ENCODE results near the gene C17orf114.

The C17orf114 gene

DNA sequence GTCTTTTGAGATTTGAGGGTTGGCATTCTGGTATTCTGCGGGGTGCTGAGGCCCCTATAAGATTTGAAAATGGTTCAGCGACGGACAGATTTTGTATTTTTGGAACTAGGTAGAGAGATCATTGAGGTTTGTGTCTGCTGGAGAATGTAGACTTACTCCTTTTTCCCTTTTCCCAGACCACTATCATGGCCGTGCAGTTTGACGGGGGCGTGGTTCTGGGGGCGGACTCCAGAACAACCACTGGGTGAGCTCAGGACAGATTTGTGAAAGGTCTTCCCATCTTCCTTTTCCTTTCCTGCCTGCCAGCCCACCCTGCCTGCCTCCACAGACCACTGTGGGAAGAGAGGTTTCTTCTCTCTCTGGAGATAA is 5.6 kb downstream of the C17orf114 start:
- TF ChIP-seq, protein P1, sequence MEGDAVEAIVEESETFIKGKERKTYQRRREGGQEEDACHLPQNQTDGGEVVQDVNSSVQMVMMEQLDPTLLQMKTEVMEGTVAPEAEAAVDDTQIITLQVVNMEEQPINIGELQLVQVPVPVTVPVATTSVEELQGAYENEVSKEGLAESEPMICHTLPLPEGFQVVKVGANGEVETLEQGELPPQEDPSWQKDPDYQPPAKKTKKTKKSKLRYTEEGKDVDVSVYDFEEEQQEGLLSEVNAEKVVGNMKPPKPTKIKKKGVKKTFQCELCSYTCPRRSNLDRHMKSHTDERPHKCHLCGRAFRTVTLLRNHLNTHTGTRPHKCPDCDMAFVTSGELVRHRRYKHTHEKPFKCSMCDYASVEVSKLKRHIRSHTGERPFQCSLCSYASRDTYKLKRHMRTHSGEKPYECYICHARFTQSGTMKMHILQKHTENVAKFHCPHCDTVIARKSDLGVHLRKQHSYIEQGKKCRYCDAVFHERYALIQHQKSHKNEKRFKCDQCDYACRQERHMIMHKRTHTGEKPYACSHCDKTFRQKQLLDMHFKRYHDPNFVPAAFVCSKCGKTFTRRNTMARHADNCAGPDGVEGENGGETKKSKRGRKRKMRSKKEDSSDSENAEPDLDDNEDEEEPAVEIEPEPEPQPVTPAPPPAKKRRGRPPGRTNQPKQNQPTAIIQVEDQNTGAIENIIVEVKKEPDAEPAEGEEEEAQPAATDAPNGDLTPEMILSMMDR (IDR thresholded peaks at IDR 0.05), result no peak
- Histone ChIP-seq H3K27me3 (ENCODE audit: control insufficient read depth in 1 of 2, insufficient read depth in 2 of 2, low read length in 2 of 2) (no peaks in the 10 kb centered on the region), H3K27ac (ENCODE audit: low read depth in 1 of 2, low read length in 2 of 2) (peak overlapping the region; percentile 50 to 56), H3K4me3 (ENCODE audit: low read length) (peak overlapping the region; percentile 69), H3K9me3 (ENCODE audit: control insufficient read depth in 1 of 2, insufficient read depth in 1 of 2, low read length in 2 of 2) (no peaks in the 10 kb centered on the region), H3K36me3 (ENCODE audit: insufficient read depth, low read length) (peaks cover 21% of the 10 kb centered on the region), H3K4me1 (ENCODE audit: insufficient read depth, low read length) (peaks cover 20% of the 10 kb centered on the region)
- ChIA-PET CTCF (interaction anchor here (1.0 to 1.2 kb wide), 3 partner anchors 10 to 86 kb away, joined by 3 to 6 read pairs (median 3); partner anchors contain the start of gene ARRB2), POLR2A (interaction anchor here (0.9 to 1.5 kb wide), 16 partner anchors 10 to 654 kb away, joined by 3 to 10 read pairs (median 4); partner anchors contain the start of genes ARRB2, C17orf107, CXCL16 and PELP1)
- intact Hi-C loops (cut with DNase I, micrococcal nuclease), result loop anchor here (2.0 to 10.0 kb wide), 4 partner anchors 36 to 168 kb away; partner anchors contain the start of genes MED11 (in 1 of the 2), MINK1 (in 1 of the 2) and SPAG7 (in 1 of the 2)
- H3K9me3 Mint-ChIP-seq, result no peaks in the 10 kb centered on the region
- H3K27ac Mint-ChIP-seq, result peak overlapping the region; percentile 84
- peaks cover 26% of the 10 kb centered on the region for H3K36me3 Mint-ChIP-seq (ENCODE audit: low read depth)
- peaks cover 15% of the 10 kb centered on the region for H3K4me1 Mint-ChIP-seq (ENCODE audit: low read depth)
- H3K4me3 Mint-ChIP-seq, result peak overlapping the region; percentile 99
- DNase-seq (peak in 2 of 14 experiments; percentile 19 to 33), ATAC-seq (ENCODE audit: poor library complexity) (no peak)
- H3K27me3 Mint-ChIP-seq, result peaks cover 4% of the 10 kb centered on the region

DNA sequence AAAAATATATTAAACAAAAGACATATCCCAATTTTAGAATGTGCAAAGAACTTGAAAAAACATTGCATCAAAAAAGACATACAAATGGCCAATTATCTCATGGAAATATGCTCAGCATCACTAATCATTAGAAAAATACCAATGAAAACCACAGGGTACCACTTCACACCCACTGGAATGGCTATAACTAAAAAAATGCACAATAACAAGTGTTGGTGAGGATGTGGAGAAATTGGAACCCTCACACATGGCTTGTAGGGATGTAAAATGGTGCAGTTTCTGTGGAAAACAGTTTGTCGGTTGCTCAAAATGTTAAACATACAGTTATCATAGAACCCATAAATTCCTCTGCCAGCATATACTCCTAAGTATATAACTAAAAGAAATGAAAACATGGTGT is 7.0 kb downstream of the C17orf114 start:
- intact Hi-C loops (cut with DNase I, micrococcal nuclease), result loop anchor here (5.0 to 10.0 kb wide), 2 partner anchors 37 to 170 kb away; partner anchors contain the start of genes MINK1 (in 1 of the 2) and SPAG7 (in 1 of the 2)
- Mint-ChIP-seq H3K27ac (no peak overlapping the region), H3K36me3 (ENCODE audit: low read depth) (peaks cover 19% of the 10 kb centered on the region), H3K4me1 (ENCODE audit: low read depth) (peaks cover 18% of the 10 kb centered on the region), H3K27me3 (peaks cover 10% of the 10 kb centered on the region), H3K9me3 (no peaks in the 10 kb centered on the region), H3K4me3 (no peak overlapping the region)
- Histone ChIP-seq H3K9me3 (ENCODE audit: control insufficient read depth in 1 of 2, insufficient read depth in 1 of 2, low read length in 2 of 2) (no peaks in the 10 kb centered on the region), H3K4me1 (ENCODE audit: insufficient read depth, low read length) (peaks cover 28% of the 10 kb centered on the region), H3K27me3 (ENCODE audit: control insufficient read depth in 1 of 2, insufficient read depth in 2 of 2, low read length in 2 of 2) (no peaks in the 10 kb centered on the region), H3K36me3 (ENCODE audit: insufficient read depth, low read length) (peaks cover 21% of the 10 kb centered on the region), H3K4me3 (ENCODE audit: low read length) (no peak overlapping the region), H3K27ac (ENCODE audit: low read depth in 1 of 2, low read length in 2 of 2) (no peak overlapping the region)
- POLR2A ChIA-PET, result no interaction called here
- TF ChIP-seq, protein P1 (IDR thresholded peaks at IDR 0.05), result no peak
- DNase-seq (no peak), ATAC-seq (ENCODE audit: poor library complexity) (no peak)
- CTCF ChIA-PET, result no interaction called here

DNA sequence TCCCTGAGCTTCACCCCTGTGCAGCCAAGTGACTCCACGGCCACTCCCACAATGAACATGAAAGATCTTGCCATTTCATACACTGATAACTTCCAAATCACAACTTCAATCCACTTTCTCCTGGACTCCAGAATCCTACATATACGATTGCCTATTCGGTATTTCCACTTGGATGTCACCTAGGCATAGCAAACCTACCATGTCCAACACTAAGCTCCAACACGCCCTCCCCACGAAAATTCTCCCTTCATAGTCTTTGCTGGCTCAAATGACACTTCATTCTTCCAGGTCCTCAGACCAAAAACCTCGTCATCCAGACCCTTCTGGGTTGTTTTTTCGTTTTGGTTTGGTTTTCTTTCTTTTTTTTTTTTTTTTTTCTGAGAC is 11.4 kb downstream of the C17orf114 start:
- H3K4me1 ChIP-seq (ENCODE audit: insufficient read depth, low read length), result peaks cover 34% of the 10 kb centered on the region
- POLR2A ChIA-PET, result interaction anchor here (0.6 to 2.5 kb wide), 18 partner anchors 9 to 425 kb away, joined by 3 to 27 read pairs (median 5); partner anchors contain the start of genes ARRB2, C17orf107, CXCL16 and MED11
- H3K27ac Mint-ChIP-seq, result peak overlapping the region; percentile 74
- H3K9me3 ChIP-seq (ENCODE audit: control insufficient read depth in 1 of 2, insufficient read depth in 1 of 2, low read length in 2 of 2), result peaks cover 0 to 15% of the 10 kb centered on the region in 2 experiments
- TF ChIP-seq, protein P1 (IDR thresholded peaks at IDR 0.05), result no peak
- H3K9me3 Mint-ChIP-seq, result no peaks in the 10 kb centered on the region
- intact Hi-C loops (cut with DNase I, micrococcal nuclease), result loop anchor here (1.0 to 10.0 kb wide), 4 partner anchors 59 to 174 kb away; partner anchors contain the start of genes ARRB2 (in 2 of the 2), MED11 (in 1 of the 2) and SPAG7 (in 1 of the 2)
- H3K36me3 Mint-ChIP-seq (ENCODE audit: low read depth), result no peaks in the 10 kb centered on the region
- ATAC-seq (ENCODE audit: poor library complexity), result no peak
- H3K27ac ChIP-seq (ENCODE audit: low read depth in 1 of 2, low read length in 2 of 2), result peak overlapping the region in 1 of 2 donors; percentile 58
- H3K4me3 ChIP-seq (ENCODE audit: low read length), result peak overlapping the region; percentile 65
- CTCF ChIA-PET, result interaction anchor here (0.7 to 3.5 kb wide), 22 partner anchors 13 to 176 kb away, joined by 3 to 30 read pairs (median 6); partner anchors contain the start of genes ARRB2, CHRNE, MED11 and MINK1
- peak overlapping the region; percentile 91 for H3K4me3 Mint-ChIP-seq
- DNase-seq, result no peak
- H3K27me3 Mint-ChIP-seq, result peaks cover 39% of the 10 kb centered on the region
- H3K27me3 ChIP-seq (ENCODE audit: control insufficient read depth in 1 of 2, insufficient read depth in 2 of 2, low read length in 2 of 2), result peaks cover 23% of the 10 kb centered on the region in 2 experiments
- H3K36me3 ChIP-seq (ENCODE audit: insufficient read depth, low read length), result no peaks in the 10 kb centered on the region
- peaks cover 19% of the 10 kb centered on the region for H3K4me1 Mint-ChIP-seq (ENCODE audit: low read depth)
